Measurements from ENCODE around the gene VAV2.
"Not testable (repeated sequence)": the region's sequence is repeated elsewhere in the genome, so short reads cannot be mapped to it uniquely, and the experiment has no call there.

VAV2 gene

DNA sequence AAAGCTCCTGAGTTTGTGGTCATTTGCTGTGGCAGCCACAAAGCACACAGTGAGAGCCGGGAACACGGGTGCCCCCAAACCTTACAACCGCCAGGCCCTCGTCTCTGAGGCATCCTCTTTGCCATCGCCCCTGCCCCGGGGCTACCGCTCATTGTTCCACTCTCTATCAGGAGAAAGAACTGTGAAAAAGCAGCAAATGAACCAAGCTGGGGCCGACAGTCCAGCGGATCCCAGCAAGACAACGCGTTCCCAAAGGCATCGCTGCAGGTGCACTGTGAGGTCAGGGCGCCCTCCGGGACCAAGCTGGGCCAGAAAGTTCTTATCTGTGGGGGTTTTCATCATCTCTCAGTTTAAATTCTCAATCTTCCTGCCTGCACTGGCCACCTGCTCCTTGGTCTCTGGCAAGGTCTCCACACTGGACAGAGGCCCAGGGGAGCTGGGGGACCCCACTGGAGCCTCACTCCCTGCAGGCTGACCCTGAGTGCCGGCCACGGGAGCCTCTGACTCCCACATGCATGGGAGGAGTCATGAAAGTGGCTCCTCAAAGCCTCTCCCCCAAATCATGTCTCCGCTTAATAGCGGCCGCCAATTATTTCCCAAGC, 32.1 kb downstream of the VAV2 start:
- TF ChIP-seq, protein P1, sequence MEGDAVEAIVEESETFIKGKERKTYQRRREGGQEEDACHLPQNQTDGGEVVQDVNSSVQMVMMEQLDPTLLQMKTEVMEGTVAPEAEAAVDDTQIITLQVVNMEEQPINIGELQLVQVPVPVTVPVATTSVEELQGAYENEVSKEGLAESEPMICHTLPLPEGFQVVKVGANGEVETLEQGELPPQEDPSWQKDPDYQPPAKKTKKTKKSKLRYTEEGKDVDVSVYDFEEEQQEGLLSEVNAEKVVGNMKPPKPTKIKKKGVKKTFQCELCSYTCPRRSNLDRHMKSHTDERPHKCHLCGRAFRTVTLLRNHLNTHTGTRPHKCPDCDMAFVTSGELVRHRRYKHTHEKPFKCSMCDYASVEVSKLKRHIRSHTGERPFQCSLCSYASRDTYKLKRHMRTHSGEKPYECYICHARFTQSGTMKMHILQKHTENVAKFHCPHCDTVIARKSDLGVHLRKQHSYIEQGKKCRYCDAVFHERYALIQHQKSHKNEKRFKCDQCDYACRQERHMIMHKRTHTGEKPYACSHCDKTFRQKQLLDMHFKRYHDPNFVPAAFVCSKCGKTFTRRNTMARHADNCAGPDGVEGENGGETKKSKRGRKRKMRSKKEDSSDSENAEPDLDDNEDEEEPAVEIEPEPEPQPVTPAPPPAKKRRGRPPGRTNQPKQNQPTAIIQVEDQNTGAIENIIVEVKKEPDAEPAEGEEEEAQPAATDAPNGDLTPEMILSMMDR (conservative IDR thresholded peaks at IDR 0.05), result no peak
- no peak for TF ChIP-seq ZFX (IDR thresholded peaks at IDR 0.05)
- no peak overlapping the region for H3K27ac ChIP-seq

DNA sequence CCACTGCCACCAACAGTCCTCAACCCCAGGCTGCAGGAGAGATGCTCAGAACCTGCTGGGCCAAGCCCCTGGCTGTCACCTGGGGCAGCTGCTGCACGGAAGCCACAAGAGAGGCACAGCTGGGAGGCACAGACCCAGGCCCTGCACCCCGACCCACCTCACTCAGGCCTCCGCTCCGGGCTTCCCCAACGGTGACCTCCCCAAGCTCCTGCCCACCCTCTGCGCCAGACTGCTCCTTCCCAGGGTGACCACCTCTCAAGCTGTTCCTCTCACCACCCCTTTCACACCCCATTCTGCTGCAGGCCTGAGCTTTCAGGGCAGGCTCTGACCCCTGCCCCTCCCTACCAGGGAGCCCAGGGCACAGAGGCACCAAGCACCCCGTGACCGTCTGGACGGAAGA, 33.0 kb downstream of the VAV2 start:
- no peak for TF ChIP-seq ZFX (IDR thresholded peaks at IDR 0.05)
- TF ChIP-seq, protein P1 (conservative IDR thresholded peaks at IDR 0.05), result no peak
- no peak overlapping the region for H3K27ac ChIP-seq

DNA sequence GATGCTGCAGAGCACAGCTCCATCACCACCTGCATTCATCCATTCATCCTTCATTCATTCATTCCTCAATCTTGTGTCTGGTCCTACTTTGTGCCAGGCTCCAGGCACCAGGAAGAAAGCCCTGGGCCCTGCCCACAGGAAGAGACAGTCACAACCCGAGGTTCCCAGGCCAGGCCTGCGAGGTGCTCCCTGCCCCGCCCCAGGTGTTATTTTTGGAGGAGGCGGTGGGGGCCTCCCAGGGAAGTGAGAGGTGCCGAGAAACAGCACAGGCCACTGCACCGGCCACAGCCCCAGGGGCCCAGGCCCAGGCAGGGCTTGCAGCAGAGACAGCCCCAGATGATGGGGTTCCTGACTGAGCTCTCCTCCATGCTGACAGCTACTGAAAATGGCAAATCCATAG, 33.4 kb downstream of the VAV2 start:
- TF ChIP-seq, protein P1 (conservative IDR thresholded peaks at IDR 0.05), result no peak
- H3K27ac ChIP-seq, result no peak overlapping the region

DNA sequence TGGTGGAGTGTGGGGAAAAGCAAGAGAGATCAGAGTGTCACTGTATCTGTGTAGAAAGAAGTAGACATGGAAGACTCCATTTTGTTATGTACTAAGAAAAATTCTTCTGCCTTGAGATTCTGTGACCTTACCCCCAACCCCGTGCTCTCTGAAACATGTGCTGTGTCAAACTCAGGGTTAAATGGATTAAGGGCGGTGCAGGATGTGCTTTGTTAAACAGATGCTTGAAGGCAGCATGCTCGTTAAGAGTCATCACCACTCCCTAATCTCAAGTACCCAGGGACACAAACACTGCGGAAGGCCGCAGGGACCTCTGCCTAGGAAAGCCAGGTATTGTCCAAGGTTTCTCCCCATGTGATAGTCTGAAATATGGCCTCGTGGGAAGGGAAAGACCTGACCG, 34.4 kb downstream of the VAV2 start:
- not testable (repeated sequence) for H3K27ac ChIP-seq

DNA sequence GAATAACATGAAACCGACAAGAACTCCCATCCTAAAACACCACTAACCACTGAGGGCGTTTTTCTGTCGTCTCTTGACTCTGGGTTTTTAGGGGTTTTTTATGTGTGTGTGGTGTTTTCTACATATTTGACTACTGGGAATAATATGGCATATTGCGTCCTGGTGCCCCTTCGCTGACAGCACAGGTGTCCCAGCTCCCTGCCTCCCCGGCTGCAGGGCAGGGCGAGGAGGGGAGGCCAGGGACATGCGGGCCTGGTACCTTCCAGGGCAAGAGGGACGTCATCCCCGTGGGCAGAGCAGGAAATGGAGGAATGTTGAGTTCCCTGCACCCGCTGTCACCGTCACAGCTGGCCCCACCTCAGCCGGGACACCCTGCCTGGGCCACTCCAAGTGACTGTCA, 34.8 kb downstream of the VAV2 start:
- no peak overlapping the region for H3K27ac ChIP-seq
- TF ChIP-seq ZFX (IDR thresholded peaks at IDR 0.05), result no peak
- TF ChIP-seq, protein P1 (conservative IDR thresholded peaks at IDR 0.05), result no peak

DNA sequence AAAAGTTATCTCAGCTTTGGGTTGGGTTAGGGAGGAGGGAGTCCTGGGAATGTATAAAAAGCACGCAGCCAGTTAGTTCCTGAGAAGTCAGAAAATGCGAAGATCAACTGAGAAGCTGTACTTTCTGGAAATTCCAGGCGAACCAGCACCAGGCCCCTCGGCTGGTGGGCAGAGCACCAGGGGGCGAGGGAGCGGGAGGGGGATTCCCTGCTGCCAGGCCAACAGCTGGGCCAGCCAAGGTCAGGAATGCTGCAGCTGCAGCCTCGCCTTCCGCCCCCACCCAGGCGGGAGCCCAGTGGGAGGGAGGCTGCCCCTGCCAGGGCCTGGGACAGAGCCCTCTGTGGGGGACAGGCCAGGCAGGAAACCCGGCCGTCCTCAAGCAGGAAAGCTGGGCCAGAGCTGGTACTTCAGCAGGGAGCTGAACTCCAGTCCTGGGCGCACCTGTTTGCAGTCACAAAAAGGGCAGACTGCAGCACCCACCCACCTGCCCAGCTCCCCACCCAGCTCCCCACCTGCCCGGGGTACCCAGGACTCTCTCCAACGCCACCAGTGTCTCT, 35.5 kb downstream of the VAV2 start:
- H3K27ac ChIP-seq, result no peak overlapping the region
- no peak for TF ChIP-seq ZFX (IDR thresholded peaks at IDR 0.05)
- TF ChIP-seq, protein P1 (conservative IDR thresholded peaks at IDR 0.05), result no peak

DNA sequence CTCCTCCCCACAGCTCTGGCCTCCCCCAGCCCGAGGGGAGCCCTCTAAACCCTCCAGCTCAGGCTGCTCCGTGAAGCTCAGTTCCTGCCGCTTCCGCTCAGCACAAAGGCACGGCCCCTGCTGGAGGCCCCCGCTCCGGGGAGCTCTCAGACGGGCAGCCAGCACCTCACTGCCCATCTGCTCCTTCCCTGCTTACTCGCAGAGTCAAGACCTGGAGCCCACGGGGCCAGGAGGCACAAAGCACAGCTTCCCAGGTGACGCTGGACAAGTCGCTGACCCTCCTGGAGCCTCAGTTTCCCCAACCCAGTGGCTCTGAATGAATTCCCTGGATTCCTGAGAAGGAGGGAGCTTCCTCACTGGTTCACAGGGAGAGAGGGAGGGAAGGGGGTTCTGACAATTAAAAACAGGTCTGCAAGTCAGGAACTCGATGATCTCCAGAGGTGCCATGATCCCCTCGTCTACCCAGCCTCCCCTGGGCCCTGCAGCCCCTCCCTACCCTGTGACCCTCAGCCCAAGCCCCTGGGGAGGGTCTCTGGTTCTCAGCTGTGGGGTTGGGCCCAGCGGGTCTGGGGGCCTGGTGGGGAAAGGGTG, 36.2 kb downstream of the VAV2 start:
- H3K27ac ChIP-seq, result no peak overlapping the region

More for the DNA sequence above, 36.2 kb downstream of the VAV2 start:
- no peak for TF ChIP-seq ZFX (IDR thresholded peaks at IDR 0.05)
- TF ChIP-seq, protein P1 (conservative IDR thresholded peaks at IDR 0.05), result no peak

All from C4-2B (cell line).